ENCODE results near the gene CAMK1D. TPM values are rescaled to one million over a fixed set of nuclear protein-coding genes. Genes with fewer than 3 reads are reported as not detected.

Gene CAMK1D
- total and polyA plus RNA-seq, 2 of the 8 experiments (the other 6 are each of a cell fraction or from before 2014, with no cell fraction given), result 3.5 to 10.6 TPM

DNA sequence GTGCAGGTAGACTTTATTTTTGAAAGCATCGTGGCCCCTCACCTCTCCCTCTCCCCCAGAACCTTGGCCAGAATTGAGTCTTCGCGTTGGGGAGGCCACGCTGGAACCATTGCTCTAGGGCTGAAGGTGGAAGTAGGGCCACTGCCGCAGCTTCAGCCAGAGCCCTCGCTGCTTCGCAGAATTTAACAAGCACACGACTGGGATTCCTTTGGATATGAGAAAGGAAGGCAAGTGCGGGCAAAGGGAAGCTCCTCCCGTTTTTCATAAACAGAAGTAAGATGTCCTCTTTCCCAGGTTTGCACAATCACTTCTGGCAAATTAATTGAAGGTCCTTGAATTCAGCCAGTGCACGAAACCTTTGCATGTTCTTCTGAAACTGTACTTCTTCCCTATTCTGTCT, 484.1 kb downstream of the CAMK1D start:
- Histone ChIP-seq H3K9me3 (ENCODE audit: insufficient read depth in 2 of 2, low read depth in 1 of 2, low read length in 1 of 2) (no peaks in the 10 kb centered on the region), H2AFZ (ENCODE audit: low read length) (no peak overlapping the region), H4K91ac (replicated peaks; ENCODE audit: insufficient read length, low read length) (no peak overlapping the region), H3K36me3 (ENCODE audit: control insufficient read depth in 2 of 4, insufficient read depth in 4 of 4, low read length in 3 of 4) (no peaks in the 10 kb centered on the region), H4K20me1 (replicated peaks in 1 of 2; ENCODE audit: control insufficient read depth in 1 of 2, insufficient read depth in 2 of 2, low read length in 2 of 2) (no peaks in the 10 kb centered on the region), H2BK15ac (ENCODE audit: low read length) (no peak overlapping the region), H3K23ac (ENCODE audit: insufficient read length) (no peak overlapping the region), H3K56ac (replicated peaks; ENCODE audit: insufficient read length, low read depth, low read length) (no peak overlapping the region), H4K5ac (ENCODE audit: insufficient read length, low read depth, low read length) (no peak overlapping the region), H2BK12ac (ENCODE audit: low read depth, low read length) (no peak overlapping the region), H3K27me3 (replicated peaks in 1 of 4; ENCODE audit: control insufficient read depth in 3 of 4, extremely low read depth in 1 of 4, insufficient read depth in 3 of 4, low read length in 3 of 4) (no peaks in the 10 kb centered on the region), H3K4me2 (ENCODE audit: insufficient read depth in 1 of 2, low read depth in 2 of 2, low read length in 2 of 2) (no peak overlapping the region), H3K9ac (replicated peaks in 1 of 4; ENCODE audit: extremely low read depth in 1 of 4, low read depth in 3 of 4, low read length in 3 of 4) (no peak overlapping the region), H2AK5ac (ENCODE audit: low read depth, low read length) (no peak overlapping the region), H2BK120ac (replicated peaks; ENCODE audit: low read depth, low read length) (no peak overlapping the region), H3K4me1 (replicated peaks in 1 of 4; ENCODE audit: control insufficient read depth in 3 of 4, insufficient read depth in 4 of 4, low read length in 3 of 4) (no peaks in the 10 kb centered on the region; a peak in 1 of 7 replicates), H3K27ac (ENCODE audit: low read depth, low read length) (no peak overlapping the region), H3K79me1 (ENCODE audit: low read depth, low read length) (no peaks in the 10 kb centered on the region), H3K23me2 (ENCODE audit: low read depth, low read length) (no peaks in the 10 kb centered on the region; the same call in 1 of the 2 replicates), H2BK20ac (ENCODE audit: low read length) (no peak overlapping the region), H3K4me3 (ENCODE audit: extremely low read depth in 1 of 4, insufficient read depth in 2 of 4, low read depth in 3 of 4, low read length in 4 of 4) (no peak overlapping the region), H4K8ac (ENCODE audit: extremely low read depth, insufficient read depth, low read length) (no peak overlapping the region), H3K18ac (ENCODE audit: extremely low read depth, low read length) (no peak overlapping the region), H3K4ac (replicated peaks; ENCODE audit: insufficient read length, low read depth, low read length) (no peak overlapping the region), H3K79me2 (ENCODE audit: control insufficient read depth in 1 of 2, insufficient read depth in 2 of 2, low read length in 2 of 2) (no peaks in the 10 kb centered on the region), H3K14ac (ENCODE audit: insufficient read length) (no peak overlapping the region), H2BK5ac (ENCODE audit: low read depth, low read length) (no peak overlapping the region)
- TF ChIP-seq TEAD4 (IDR thresholded peaks at IDR 0.05; ENCODE audit: low read depth, low read length), result no peak
- no peak for TF ChIP-seq NRF1 (IDR thresholded peaks at IDR 0.05; ENCODE audit: low read depth, low read length)
- TF ChIP-seq, protein P1, sequence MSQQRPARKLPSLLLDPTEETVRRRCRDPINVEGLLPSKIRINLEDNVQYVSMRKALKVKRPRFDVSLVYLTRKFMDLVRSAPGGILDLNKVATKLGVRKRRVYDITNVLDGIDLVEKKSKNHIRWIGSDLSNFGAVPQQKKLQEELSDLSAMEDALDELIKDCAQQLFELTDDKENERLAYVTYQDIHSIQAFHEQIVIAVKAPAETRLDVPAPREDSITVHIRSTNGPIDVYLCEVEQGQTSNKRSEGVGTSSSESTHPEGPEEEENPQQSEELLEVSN (IDR thresholded peaks at IDR 0.05), result no peak
- TF ChIP-seq HDAC2 (IDR thresholded peaks at IDR 0.05; ENCODE audit: borderline replicate concordance in 1 of 2, low read depth in 2 of 2, low read length in 2 of 2), result no peak
- TF ChIP-seq CBX8 (IDR thresholded peaks at IDR 0.05; ENCODE audit: borderline replicate concordance, low read depth, low read length), result no peak
- no peak for TF ChIP-seq RAD21 (IDR thresholded peaks at IDR 0.05 in 1 of 2, conservative IDR thresholded peaks at IDR 0.05 in 1 of 2; ENCODE audit: low read depth in 2 of 2, low read length in 2 of 2)
- TF ChIP-seq MAFK (IDR thresholded peaks at IDR 0.05; ENCODE audit: low read depth, low read length), result no peak
- TF ChIP-seq SIX5 (IDR thresholded peaks at IDR 0.05; ENCODE audit: low read depth, low read length), result no peak
- no peak for TF ChIP-seq RBBP5 (IDR thresholded peaks at IDR 0.05; ENCODE audit: borderline replicate concordance, low read depth, low read length)
- TF ChIP-seq BRCA1 (IDR thresholded peaks at IDR 0.05; ENCODE audit: low read depth, low read length), result no peak
- ChIA-PET POLR2A (ENCODE audit: partially characterized antibody) (no interaction called here), CTCF (ENCODE audit: partially characterized antibody) (interaction anchor here (1.4 to 4.4 kb wide), 6 partner anchors 9 to 51 kb away, joined by 3 to 22 read pairs (median 6); no protein-coding TSS in a partner anchor)
- 89% methylated on average over 11 of the region's 11 CpGs; no CpG with 5 or more reads in 1 of the 2 experiments for WGBS, 2 experiments (ENCODE audit: extremely low coverage in 1 of 2, insufficient coverage in 1 of 2, insufficient read length in 1 of 2, insufficient replicate concordance in 2 of 2, low coverage in 1 of 2, low lambda C conversion rate in 2 of 2, missing lambda C conversion rate in 1 of 2)
- DNase-seq (ENCODE audit: low read depth in 1 of 2, low spot score in 2 of 2) (no peak), FAIRE-seq (no peak)

All from H1 (cell line).